NB4 (cell line): ENCODE data around the gene ZNF77.

Experiments used
- CTCF ChIP-seq: IDR thresholded peaks from one replicate; pipeline ENCODE4 v1.5.1; 2012; ENCODE audit warnings: low read depth, low read length
- MAX ChIP-seq: IDR thresholded peaks from 2 replicates; pipeline ENCODE4 v1.6.1; 2011; ENCODE audit warnings: low read depth, low read length
- MYC ChIP-seq: IDR thresholded peaks from 2 replicates; pipeline ENCODE4 v1.6.1; 2011; ENCODE audit warnings: low read depth, low read length
- POLR2A ChIP-seq: IDR thresholded peaks from 2 replicates; pipeline ENCODE4 v1.6.1; 2011; ENCODE audit warnings: mild to moderate bottlenecking; ENCODE audit not compliant: insufficient read length; ENCODE audit errors: extremely low read depth

- TF ChIP-seq POLR2A (no peak), CTCF (no peak), MYC (no peak), MAX (no peak)
These were observed 8.2 kb upstream of the ZNF77 start for GRCh38 chr19:2952953-2953481.
